IMR-90 (cell line): ENCODE data around the gene RBFA. TPM values are rescaled to one million over a fixed set of nuclear protein-coding genes. Genes with fewer than 3 reads are reported as not detected.

ENCODE experiments used
- ATAC-seq: fragments of 200-7000 bp; cut with Tn5 transposase; 2 replicates; pipeline ENCODE4 v1.9.1; 2020; ENCODE audit warnings: low read depth, mild to moderate bottlenecking, moderate library complexity
- BruUV-seq: library from RNA; stranded (reverse); fragments of 400-500 nt; replicated peaks from 2 replicates; lab custom pipeline; 2021; lab: Mats Ljungman, UMichigan
- CTCF ChIA-PET: fragments of 300-600 bp; formaldehyde crosslinking; extraction: SDS; loops from one replicate; lab custom pipeline; 2021; ENCODE audit warnings: antibody characterized with exemption; lab: Yijun Ruan, JAX
- POLR2A ChIA-PET: fragments of 300-600 bp; sonication (Branson Sonifier 250); formaldehyde crosslinking; loops from one replicate; lab custom pipeline; 2022; ENCODE audit warnings: antibody characterized with exemption; ENCODE audit not compliant: unreplicated experiment; lab: Charles Lee
- DNase-seq: peaks from one replicate; pipeline ENCODE4 v3.0.0; 2013
- H2AFZ ChIP-seq: replicated peaks from 2 replicates; pipeline ENCODE3; 2013; ENCODE audit warnings: low read length, mild to moderate bottlenecking; ENCODE audit not compliant: poor library complexity
- H2AK5ac ChIP-seq: 2 replicates; pipeline ENCODE4 v1.6.1; 2013; ENCODE audit warnings: low read depth, low read length, inconsistent platforms
- H2AK9ac ChIP-seq: replicated peaks from 2 replicates; pipeline ENCODE3; 2013; ENCODE audit warnings: mild to moderate bottlenecking, low read depth, low read length, moderate library complexity; ENCODE audit not compliant: poor library complexity
- H2BK120ac ChIP-seq: 2 replicates; pipeline ENCODE4 v1.6.1; 2013; ENCODE audit warnings: low read depth, low read length, inconsistent platforms
- H2BK15ac ChIP-seq: 3 replicates; pipeline ENCODE4 v1.6.1; 2013; ENCODE audit warnings: low read depth, low read length, inconsistent platforms
- H2BK20ac ChIP-seq: 2 replicates; pipeline ENCODE4 v1.6.1; 2013; ENCODE audit warnings: low read depth, mild to moderate bottlenecking, inconsistent platforms, low read length, moderate library complexity
- H2BK5ac ChIP-seq: 2 replicates; pipeline ENCODE4 v1.6.1; 2013; ENCODE audit warnings: mild to moderate bottlenecking, low read depth, low read length, inconsistent platforms; ENCODE audit not compliant: poor library complexity, severe bottlenecking
- H3K14ac ChIP-seq: replicated peaks from 2 replicates; pipeline ENCODE4 v1.6.1; 2013; ENCODE audit warnings: low read depth, low read length, inconsistent platforms
- H3K18ac ChIP-seq: 2 replicates; pipeline ENCODE4 v1.6.1; 2013; ENCODE audit warnings: low read depth, low read length, control low read depth
- H3K23ac ChIP-seq: 2 replicates; pipeline ENCODE4 v1.6.1; 2013; ENCODE audit warnings: low read depth, low read length, inconsistent platforms
- H3K27ac ChIP-seq: 2 replicates; pipeline ENCODE4 v1.5.1; 2013; ENCODE audit warnings: mild to moderate bottlenecking, control low read depth, low read length; ENCODE audit not compliant: insufficient read depth
- H3K27me3 ChIP-seq: 2 replicates; pipeline ENCODE4 v1.6.1; 2013; ENCODE audit warnings: low read length; ENCODE audit not compliant: control insufficient read depth, insufficient read depth
- H3K36me3 ChIP-seq: 2 replicates; pipeline ENCODE4 v1.6.1; 2013; ENCODE audit warnings: low read length, mixed read lengths; ENCODE audit not compliant: control insufficient read depth, insufficient read depth
- H3K4ac ChIP-seq: 2 replicates; pipeline ENCODE4 v1.6.1; 2013; ENCODE audit warnings: low read depth, low read length, inconsistent platforms
- H3K4me1 ChIP-seq: 2 replicates; pipeline ENCODE4 v1.6.1; 2013; ENCODE audit warnings: low read length, mixed read lengths; ENCODE audit not compliant: control insufficient read depth, insufficient read depth
- H3K4me2 ChIP-seq: 2 replicates; pipeline ENCODE4 v1.6.1; 2013; ENCODE audit warnings: low read depth, mild to moderate bottlenecking, control low read depth, low read length, moderate library complexity
- H3K4me3 ChIP-seq: 2 replicates; pipeline ENCODE4 v1.5.1; 2013; ENCODE audit warnings: low read depth, mild to moderate bottlenecking, control low read depth, low read length, moderate library complexity; ENCODE audit not compliant: insufficient read depth
- H3K56ac ChIP-seq: 2 replicates; pipeline ENCODE4 v1.6.1; 2013; ENCODE audit warnings: low read length, inconsistent platforms; ENCODE audit not compliant: insufficient read depth; ENCODE audit errors: extremely low read depth
- H3K79me1 ChIP-seq, 2 experiments: 2 replicates each; pipeline ENCODE4 v1.6.1; 2013; ENCODE audit warnings: low read length in 2 of 2, inconsistent platforms in 1 of 2, low read depth in 1 of 2
- H3K9ac ChIP-seq: 2 replicates; pipeline ENCODE4 v1.6.1; 2013; ENCODE audit warnings: low read depth, low read length, control low read depth
- H3K9me1 ChIP-seq: 2 replicates; pipeline ENCODE4 v1.6.1; 2013; ENCODE audit warnings: low read length, inconsistent platforms; ENCODE audit not compliant: insufficient read depth
- H3K9me3 ChIP-seq: 2 replicates; pipeline ENCODE4 v1.6.1; 2013; ENCODE audit warnings: low read length; ENCODE audit not compliant: control insufficient read depth, insufficient read depth
- H4K20me1 ChIP-seq: 2 replicates; pipeline ENCODE4 v1.6.1; 2013; ENCODE audit warnings: low read length, inconsistent platforms; ENCODE audit not compliant: insufficient read depth
- H4K5ac ChIP-seq: 2 replicates; pipeline ENCODE4 v1.6.1; 2013; ENCODE audit warnings: mild to moderate bottlenecking, low read depth, low read length, control low read depth
- H4K8ac ChIP-seq, 2 experiments: 2 replicates each; pipeline ENCODE4 v1.6.1; 2013; ENCODE audit warnings: low read depth in 2 of 2, low read length in 2 of 2, control low read depth in 1 of 2, inconsistent platforms in 1 of 2
- H4K91ac ChIP-seq: 2 replicates; pipeline ENCODE4 v1.6.1; 2013; ENCODE audit warnings: low read depth, low read length, inconsistent platforms; ENCODE audit not compliant: insufficient read depth
- BHLHE40 ChIP-seq: fragments of 150-350 bp; IDR thresholded peaks from 2 replicates; pipeline ENCODE4 v1.6.1; 2016; ENCODE audit warnings: mild to moderate bottlenecking, low read depth, low read length
- CHD1 ChIP-seq: IDR thresholded peaks from 2 replicates; pipeline ENCODE4 v1.6.1; 2012; ENCODE audit warnings: low read depth, low read length, improper control_type of control experiment
- ELK1 ChIP-seq: fragments of 150-350 bp; IDR thresholded peaks from 2 replicates; pipeline ENCODE4 v1.6.1; 2016; ENCODE audit warnings: low read depth, mild to moderate bottlenecking, low read length, moderate library complexity, borderline replicate concordance
- FOS ChIP-seq: fragments of 150-350 bp; IDR thresholded peaks from 2 replicates; pipeline ENCODE4 v1.6.1; 2016; ENCODE audit warnings: low read depth, low read length
- MAFK ChIP-seq: IDR thresholded peaks from 2 replicates; pipeline ENCODE4 v1.6.1; 2012; ENCODE audit warnings: low read depth, low read length, improper control_type of control experiment
- MAZ ChIP-seq: IDR thresholded peaks from 2 replicates; pipeline ENCODE4 v1.6.1; 2012; ENCODE audit warnings: low read depth, mild to moderate bottlenecking, low read length, improper control_type of control experiment, moderate library complexity, borderline replicate concordance
- MXI1 ChIP-seq: IDR thresholded peaks from 2 replicates; pipeline ENCODE4 v1.6.1; 2012; ENCODE audit warnings: low read depth, mild to moderate bottlenecking, low read length, moderate library complexity, borderline replicate concordance
- NFE2L2 ChIP-seq: fragments of 150-350 bp; IDR thresholded peaks from 2 replicates; pipeline ENCODE4 v1.6.1; 2016; ENCODE audit warnings: low read depth, mild to moderate bottlenecking, low read length
- POLR2A ChIP-seq: IDR thresholded peaks from 2 replicates; pipeline ENCODE4 v1.6.1; 2012; ENCODE audit warnings: mild to moderate bottlenecking, low read depth, low read length
- RAD21 ChIP-seq: IDR thresholded peaks from 2 replicates; pipeline ENCODE4 v1.6.1; 2012; ENCODE audit warnings: low read length, improper control_type of control experiment
- RFX5 ChIP-seq: IDR thresholded peaks from 2 replicates; pipeline ENCODE4 v1.8.0; 2012; ENCODE audit warnings: low read depth, mild to moderate bottlenecking, low read length, moderate library complexity
- SMC3 ChIP-seq: fragments of 150-350 bp; IDR thresholded peaks from 2 replicates; pipeline ENCODE4 v1.6.1; 2016; ENCODE audit warnings: low read depth, mild to moderate bottlenecking, antibody characterized with exemption, low read length, moderate library complexity
- WGBS, 2 experiments: methylation state at CpG; one replicate each; pipeline versions ENCODE4 v1.1.5 to v1.1.7; 2013; ENCODE audit warnings: missing lambda C conversion rate in 2 of 2; ENCODE audit not compliant: insufficient read length in 1 of 2; ENCODE audit errors: extremely low coverage in 2 of 2; 5-methylcytosine and 5-hydroxymethylcytosine counted together
- dilution Hi-C: fragments of 300-500 bp; cut with HindIII; formaldehyde crosslinking; loops from one replicate; pipeline ENCODE4 v1.14.3; 2018; ENCODE audit warnings: low sequenced_read_pairs; ENCODE audit not compliant: unreplicated experiment
- in situ Hi-C: fragments of 300-500 bp; cut with MboI; formaldehyde crosslinking; loops from 3 replicates; pipeline ENCODE4 v1.14.3; 2019; ENCODE audit warnings: low sequenced_read_pairs, inconsistent platforms, mixed read lengths
- intact Hi-C: fragments of 100-400 bp; cut with micrococcal nuclease; formaldehyde crosslinking; loops from 2 replicates; pipeline ENCODE4 v1.10.0; 2022
- polyA plus RNA-seq, 3 experiments: library from polyadenylated mRNA; depleted of rRNA; stranded (reverse); fragments of >200 nt; gene quantifications; 2 replicates each; pipeline ENCODE4 v1.2.3, GENCODE V29; 2012; ENCODE audit warnings: low replicate concordance in 1 of 3
- total RNA-seq: library from RNA; depleted of rRNA; stranded (reverse); fragments of >200 nt; gene quantifications from 2 replicates; pipeline ENCODE4 v1.2.3, GENCODE V29; 2012
- TF ChIP-seq, protein P1 (sequence below): fragments of 150-350 bp; IDR thresholded peaks from 2 replicates; pipeline ENCODE4 v1.6.1; 2017; ENCODE audit warnings: mild to moderate bottlenecking, antibody characterized with exemption, low read length, low read depth

Gene RBFA
- total and polyA plus RNA-seq, 2 of the 4 experiments (the other 2 are of a cell fraction), result 21.0 to 38.0 TPM

DNA sequence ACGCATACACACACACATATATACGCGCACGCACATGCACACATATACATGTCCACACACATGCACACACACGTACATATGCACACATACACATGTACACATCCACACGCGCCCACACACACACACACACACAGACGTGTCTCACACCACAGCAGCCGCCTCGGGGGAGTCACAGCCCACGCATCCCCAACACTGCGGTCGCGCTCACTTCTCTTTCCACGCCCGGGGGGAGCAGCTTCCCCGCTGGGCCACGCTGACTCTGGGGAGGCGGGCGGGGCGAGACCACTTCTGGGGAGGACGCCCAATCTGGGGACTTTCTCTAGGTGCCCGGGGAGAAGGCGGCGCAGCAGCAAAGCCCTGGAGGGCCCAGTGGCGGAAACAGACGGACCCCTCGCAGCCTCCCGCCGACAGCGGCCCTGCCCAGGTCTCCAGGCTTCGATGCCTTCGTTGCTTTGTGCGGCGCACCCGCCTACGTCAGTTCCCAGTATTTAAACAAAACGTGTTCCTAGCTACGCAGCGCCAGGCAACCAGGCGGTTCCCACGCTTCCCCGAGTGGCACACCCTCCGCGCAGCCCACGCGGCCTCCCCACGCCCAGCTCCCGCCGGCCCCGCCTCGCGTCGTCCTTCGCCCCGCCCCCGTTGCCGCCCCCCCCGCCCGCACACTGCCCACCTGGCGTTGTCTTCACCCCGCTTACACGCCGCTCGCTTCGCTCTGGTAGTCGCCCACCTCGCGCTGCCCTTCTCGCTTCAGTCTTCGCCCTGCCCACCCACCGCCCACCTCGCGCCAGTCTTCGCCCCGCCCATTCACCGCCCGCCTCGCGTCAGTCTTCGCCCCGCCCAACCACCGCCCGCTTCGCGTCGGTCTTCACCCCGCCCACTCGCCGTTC, 810 bp upstream of the RBFA start:
- CTCF ChIA-PET, result no interaction called here
- no peak overlapping the region for H2BK20ac ChIP-seq
- WGBS, 2 experiments, result 1% methylated on average over 54 of the region's 90 CpGs; no CpG with 5 or more reads in 1 of the 2 experiments
- peak overlapping the region; percentile 3 for H4K91ac ChIP-seq
- ATAC-seq, result peak; percentile 64; the same call in 1 of the 2 replicates
- peak overlapping the region; percentile 80; the same call in 1 of the 2 replicates for H2AK5ac ChIP-seq
- H3K9me1 ChIP-seq, result peaks cover 11% of the 10 kb centered on the region
- peak overlapping the region; percentile 87 for H2AK9ac ChIP-seq
- H3K18ac ChIP-seq, result peak overlapping the region; percentile 20
- H3K14ac ChIP-seq, result peak overlapping the region; percentile 42
- peak overlapping the region; percentile 95 for H3K4me2 ChIP-seq
- no peaks in the 10 kb centered on the region for H3K9me3 ChIP-seq
- H4K5ac ChIP-seq, result peak overlapping the region; percentile 21
- dilution Hi-C loops (no loop called here), intact Hi-C loops (loop anchor here (1.0 to 10.0 kb wide), 5 partner anchors 45 to 339 kb away; partner anchors contain the start of gene TXNL4A), in situ Hi-C loops (no loop called here)
- peak overlapping the region; percentile 11; the same call in 1 of the 2 replicates for H2BK120ac ChIP-seq
- peaks cover 20 to 39% of the 10 kb centered on the region in 2 experiments for H3K79me1 ChIP-seq
- peak overlapping the region; percentile 95 for H3K23ac ChIP-seq
- peak overlapping the region; percentile 63 for H3K27ac ChIP-seq
- peak overlapping the region; percentile 94 for H2AFZ ChIP-seq
- POLR2A ChIA-PET, result interaction anchor here (0.6 kb wide), 1 partner anchor 69 kb away, joined by 9 read pairs; the partner anchor contains the start of gene HSBP1L1
- H2BK5ac ChIP-seq, result peak overlapping the region; percentile 78
- H2BK15ac ChIP-seq, result no peak overlapping the region
- peak overlapping the region; percentile 58 for H3K4me3 ChIP-seq
- peak overlapping the region; percentile 8 to 94; a peak in 3 of 4 replicates for H4K8ac ChIP-seq
- peak overlapping the region; percentile 63 for H3K9ac ChIP-seq
- H3K4me1 ChIP-seq, result peaks cover 3% of the 10 kb centered on the region; the same call in 1 of the 2 replicates
- BruUV-seq, result no TSS peak
- peak; percentile 44 for DNase-seq
- no peaks in the 10 kb centered on the region for H3K27me3 ChIP-seq
- peak overlapping the region; percentile 74 for H3K4ac ChIP-seq
- peaks cover 6% of the 10 kb centered on the region for H3K36me3 ChIP-seq
- 0 out of 2 replicates have a peak overlapping the region, but pooled peaks have one; percentile 11 for H3K56ac ChIP-seq
- H4K20me1 ChIP-seq, result no peaks in the 10 kb centered on the region
- TF ChIP-seq RAD21 (no peak), MXI1 (peak; percentile 82), NFE2L2 (no peak), FOS (no peak), MAFK (no peak), ELK1 (no peak), CHD1 (0 out of 2 replicates have a peak, but pooled peaks have one; percentile 80), BHLHE40 (no peak; the same call in 1 of the 2 replicates), MAZ (no peak), POLR2A (peak; percentile 89), SMC3 (no peak), RFX5 (no peak)
- TF ChIP-seq, protein P1, sequence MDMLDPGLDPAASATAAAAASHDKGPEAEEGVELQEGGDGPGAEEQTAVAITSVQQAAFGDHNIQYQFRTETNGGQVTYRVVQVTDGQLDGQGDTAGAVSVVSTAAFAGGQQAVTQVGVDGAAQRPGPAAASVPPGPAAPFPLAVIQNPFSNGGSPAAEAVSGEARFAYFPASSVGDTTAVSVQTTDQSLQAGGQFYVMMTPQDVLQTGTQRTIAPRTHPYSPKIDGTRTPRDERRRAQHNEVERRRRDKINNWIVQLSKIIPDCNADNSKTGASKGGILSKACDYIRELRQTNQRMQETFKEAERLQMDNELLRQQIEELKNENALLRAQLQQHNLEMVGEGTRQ, result peak; percentile 20; the same call in 1 of the 2 replicates
